ENCODE results near the gene RPL41. TPM values are rescaled to one million over a fixed set of nuclear protein-coding genes. Genes with fewer than 3 reads are reported as not detected.
A peak's percentile ranks its signal among the peaks of the same experiment; 100 is the strongest.

RPL41 gene
- total and polyA plus RNA-seq, 10 of the 15 experiments (the other 5 are each of a cell fraction or from before 2014, with no cell fraction given), result 4,144 to 19,112 (median 8,004) TPM

GRCh38 chr12:56116267-56117081 is at the start of gene RPL41 (continued):
- no peak for TF ChIP-seq E2F4 (IDR thresholded peaks at IDR 0.05; ENCODE audit: low read depth, low read length)
- TF ChIP-seq HDGF (IDR thresholded peaks at IDR 0.05), result no peak; the same call in 1 of the 2 replicates
- TF ChIP-seq HDAC2 (IDR thresholded peaks at IDR 0.05), result no peak
- TF ChIP-seq YBX1 (IDR thresholded peaks at IDR 0.05), result no peak
- no peak for TF ChIP-seq HSF1 (IDR thresholded peaks at IDR 0.05; ENCODE audit: low read depth, low read length)
- TF ChIP-seq LARP7 (IDR thresholded peaks at IDR 0.05), result peak; percentile 93
- TF ChIP-seq TCF7 (IDR thresholded peaks at IDR 0.05; ENCODE audit: borderline replicate concordance), result peak; percentile 65; the same call in 1 of the 2 replicates
- no peak; the same call in 1 of the 2 replicates for TF ChIP-seq EED (IDR thresholded peaks at IDR 0.05; ENCODE audit: low read depth)
- TF ChIP-seq NKRF (conservative IDR thresholded peaks at IDR 0.05), result peak; percentile 89; the same call in 1 of the 2 replicates
- TF ChIP-seq NFYB (IDR thresholded peaks at IDR 0.05; ENCODE audit: insufficient read depth, low read depth, low read length), result no peak
- no peak for TF ChIP-seq ATF3 (IDR thresholded peaks at IDR 0.05; ENCODE audit: borderline replicate concordance, extremely low read depth, low read depth, low read length)
- peak; percentile 98 for TF ChIP-seq TAF1 (IDR thresholded peaks at IDR 0.05; ENCODE audit: borderline replicate concordance, low read depth, low read length)
- peak; percentile 99 for TF ChIP-seq SMAD5 (IDR thresholded peaks at IDR 0.05; ENCODE audit: low read depth)
- peak; percentile 92 for TF ChIP-seq STAT1 (conservative IDR thresholded peaks at IDR 0.05)
- TF ChIP-seq MYC (IDR thresholded peaks at IDR 0.05; ENCODE audit: insufficient read depth, insufficient read length, insufficient replicate concordance, low read length, severe bottlenecking), result peak; percentile 98
- no peak for TF ChIP-seq REST (IDR thresholded peaks at IDR 0.05; ENCODE audit: low read depth, low read length)
- TF ChIP-seq SIN3A (IDR thresholded peaks at IDR 0.05; ENCODE audit: low read depth, low read length), result peak; percentile 53; the same call in 1 of the 2 replicates
- no peak for TF ChIP-seq IRF5 (IDR thresholded peaks at IDR 0.05; ENCODE audit: borderline replicate concordance)
- TF ChIP-seq CREB1 (IDR thresholded peaks at IDR 0.05; ENCODE audit: low read depth), result peak; percentile 95
